Astrocyte of the spinal cord (primary cell): ENCODE measurements around the gene MGAT5B.

Experiments
- DNase-seq: peaks from one replicate; pipeline ENCODE4 v3.0.0; 2011; ENCODE audit warnings: low read depth, low spot score
- H3K4me3 ChIP-seq: 2 replicates; pipeline ENCODE4 v1.5.1; 2011; ENCODE audit warnings: low read depth, mild to moderate bottlenecking, low read length, moderate library complexity
- in situ Hi-C: cut with HindIII; loops from 2 replicates; pipeline ENCODE4 v1.10.0; 2017; ENCODE audit warnings: low sequenced_read_pairs
- TF ChIP-seq, protein P1 (sequence below): IDR thresholded peaks from 2 replicates; pipeline ENCODE4 v1.5.1; 2012; ENCODE audit warnings: low read depth, mild to moderate bottlenecking, low read length, inconsistent platforms

MGAT5B gene

GRCh38 chr17:76992891-76993290 is 124.7 kb downstream of the MGAT5B start:
- H3K4me3 ChIP-seq, result no peak overlapping the region
- TF ChIP-seq, protein P1, sequence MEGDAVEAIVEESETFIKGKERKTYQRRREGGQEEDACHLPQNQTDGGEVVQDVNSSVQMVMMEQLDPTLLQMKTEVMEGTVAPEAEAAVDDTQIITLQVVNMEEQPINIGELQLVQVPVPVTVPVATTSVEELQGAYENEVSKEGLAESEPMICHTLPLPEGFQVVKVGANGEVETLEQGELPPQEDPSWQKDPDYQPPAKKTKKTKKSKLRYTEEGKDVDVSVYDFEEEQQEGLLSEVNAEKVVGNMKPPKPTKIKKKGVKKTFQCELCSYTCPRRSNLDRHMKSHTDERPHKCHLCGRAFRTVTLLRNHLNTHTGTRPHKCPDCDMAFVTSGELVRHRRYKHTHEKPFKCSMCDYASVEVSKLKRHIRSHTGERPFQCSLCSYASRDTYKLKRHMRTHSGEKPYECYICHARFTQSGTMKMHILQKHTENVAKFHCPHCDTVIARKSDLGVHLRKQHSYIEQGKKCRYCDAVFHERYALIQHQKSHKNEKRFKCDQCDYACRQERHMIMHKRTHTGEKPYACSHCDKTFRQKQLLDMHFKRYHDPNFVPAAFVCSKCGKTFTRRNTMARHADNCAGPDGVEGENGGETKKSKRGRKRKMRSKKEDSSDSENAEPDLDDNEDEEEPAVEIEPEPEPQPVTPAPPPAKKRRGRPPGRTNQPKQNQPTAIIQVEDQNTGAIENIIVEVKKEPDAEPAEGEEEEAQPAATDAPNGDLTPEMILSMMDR, result no peak

GRCh38 chr17:76993651-76994050 is 125.4 kb downstream of the MGAT5B start:
- in situ Hi-C loops, result no loop called here
- H3K4me3 ChIP-seq, result no peak overlapping the region
- DNase-seq, result no peak
- TF ChIP-seq, protein P1, result no peak

More at GRCh38 chr17:76992891-76993290, 124.7 kb downstream of the MGAT5B start:
- no peak for DNase-seq
- in situ Hi-C loops, result no loop called here

DNA sequence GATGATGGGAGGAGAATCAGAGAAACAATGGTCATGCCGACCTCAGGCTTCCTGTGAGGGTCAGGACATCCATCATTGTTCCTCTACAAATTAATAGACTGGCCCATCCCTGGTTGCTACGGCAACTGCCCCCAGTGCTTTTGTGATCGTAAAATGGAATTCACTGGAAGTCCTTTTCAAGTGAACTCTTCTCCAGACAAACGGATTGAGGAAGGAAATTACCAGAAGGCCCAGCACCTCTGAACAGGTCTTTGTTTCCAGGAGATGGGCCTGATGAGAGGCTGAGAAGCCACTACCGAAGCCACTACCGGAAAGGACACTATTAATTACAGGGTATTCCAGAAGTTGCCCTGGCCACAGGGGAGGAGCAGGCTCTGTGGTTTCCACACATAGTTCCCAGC is 126.0 kb downstream of the MGAT5B start:
- no peak for DNase-seq
- TF ChIP-seq, protein P1, result no peak
- H3K4me3 ChIP-seq, result no peak overlapping the region
- in situ Hi-C loops, result no loop called here

GRCh38 chr17:76995387-76996105 is 127.3 kb downstream of the MGAT5B start:
- in situ Hi-C loops, result no loop called here
- H3K4me3 ChIP-seq, result no peak overlapping the region
- DNase-seq, result no peak
- TF ChIP-seq, protein P1, result no peak

GRCh38 chr17:76996741-76997694 is 128.8 kb downstream of the MGAT5B start:
- DNase-seq, result no peak
- no peak overlapping the region for H3K4me3 ChIP-seq
- TF ChIP-seq, protein P1, result no peak
- in situ Hi-C loops, result no loop called here

GRCh38 chr17:76997981-76998531 is 129.9 kb downstream of the MGAT5B start:
- DNase-seq, result peak; percentile 20
- no peak overlapping the region for H3K4me3 ChIP-seq
- TF ChIP-seq, protein P1, result no peak
- in situ Hi-C loops, result no loop called here
